Measurements from ENCODE around the gene RETREG1.

RETREG1 gene

GRCh38 chr5:16579142-16579847, 37.5 kb downstream of the RETREG1 start:
- DNase-seq: no peak

GRCh38 chr5:16578474-16578883, 38.3 kb downstream of the RETREG1 start:
- no peak for DNase-seq

- no peak for DNase-seq
Observed at GRCh38 chr5:16577677-16578076, 39.1 kb downstream of the RETREG1 start.

- DNase-seq: no peak
Observed at GRCh38 chr5:16574789-16575721, 41.7 kb downstream of the RETREG1 start.

- DNase-seq: no peak
Observed at GRCh38 chr5:16573401-16573800, 43.4 kb downstream of the RETREG1 start.

GRCh38 chr5:16572289-16573015, 44.3 kb downstream of the RETREG1 start:
- no peak for DNase-seq

GRCh38 chr5:16571016-16571415, 45.8 kb downstream of the RETREG1 start:
- DNase-seq: no peak

GRCh38 chr5:16570121-16570815, 46.5 kb downstream of the RETREG1 start:
- DNase-seq: no peak

- no peak for DNase-seq
Observed at GRCh38 chr5:16568875-16569580, 47.8 kb downstream of the RETREG1 start.

GRCh38 chr5:16567365-16567764, 49.4 kb downstream of the RETREG1 start:
- DNase-seq: no peak

- no peak for DNase-seq
Observed at GRCh38 chr5:16565118-16565517, 51.7 kb downstream of the RETREG1 start.

GRCh38 chr5:16564248-16564867, 52.4 kb downstream of the RETREG1 start:
- no peak for DNase-seq

GRCh38 chr5:16563686-16564085, 53.1 kb downstream of the RETREG1 start:
- no peak for DNase-seq

- DNase-seq: no peak
Observed at GRCh38 chr5:16561660-16562059, 55.1 kb downstream of the RETREG1 start.

- no peak for DNase-seq
Observed at GRCh38 chr5:16559702-16560101, 57.1 kb downstream of the RETREG1 start.

- DNase-seq: no peak
Observed at GRCh38 chr5:16558984-16559629, 57.7 kb downstream of the RETREG1 start.

GRCh38 chr5:16557477-16557876, 59.3 kb downstream of the RETREG1 start:
- no peak for DNase-seq

- DNase-seq: no peak
Observed at GRCh38 chr5:16554110-16554509, 62.7 kb downstream of the RETREG1 start.

GRCh38 chr5:16552666-16553343, 64.0 kb downstream of the RETREG1 start:
- DNase-seq: peak; percentile 1

- DNase-seq: no peak
Observed at GRCh38 chr5:16551628-16552027, 65.2 kb downstream of the RETREG1 start.

All from central memory CD4-positive, alpha-beta T cell (primary cell).